ENCODE results near the gene CHPF2. TPM values are rescaled to one million over a fixed set of nuclear protein-coding genes. Genes with fewer than 3 reads are reported as not detected.

Gene CHPF2
- polyA plus RNA-seq, 4 donors, result 11.6 to 27.2 (median 18.1) TPM

DNA sequence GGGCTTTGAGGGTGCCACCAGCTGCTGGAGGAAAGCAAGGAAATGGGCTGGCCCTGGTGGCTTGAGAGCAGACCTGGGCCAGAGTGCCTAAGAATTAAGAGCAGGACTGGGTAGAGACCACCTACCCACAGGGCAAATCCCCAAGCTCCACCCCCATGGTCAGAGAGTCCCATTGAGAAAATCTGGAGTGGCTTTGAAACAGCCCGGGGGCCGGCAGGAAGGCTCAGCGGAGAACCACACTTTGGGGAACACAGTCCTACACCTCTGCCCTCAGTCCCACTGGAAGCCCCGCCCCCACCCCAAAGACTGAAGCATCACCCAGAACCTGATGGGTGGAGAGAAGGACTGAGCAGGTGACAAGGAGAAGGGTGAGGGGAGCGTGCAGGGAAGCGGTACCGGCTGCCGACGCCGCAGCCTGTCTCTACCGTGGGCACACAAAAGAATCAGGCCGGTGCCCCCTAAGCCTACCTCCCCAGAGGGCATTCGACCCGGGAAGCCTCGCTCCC, 12.6 kb downstream of the CHPF2 start:
- 9 to 15% (median 13%) methylated on average over 14 to 15 of the region's 15 CpGs for WGBS, 3 donors

DNA sequence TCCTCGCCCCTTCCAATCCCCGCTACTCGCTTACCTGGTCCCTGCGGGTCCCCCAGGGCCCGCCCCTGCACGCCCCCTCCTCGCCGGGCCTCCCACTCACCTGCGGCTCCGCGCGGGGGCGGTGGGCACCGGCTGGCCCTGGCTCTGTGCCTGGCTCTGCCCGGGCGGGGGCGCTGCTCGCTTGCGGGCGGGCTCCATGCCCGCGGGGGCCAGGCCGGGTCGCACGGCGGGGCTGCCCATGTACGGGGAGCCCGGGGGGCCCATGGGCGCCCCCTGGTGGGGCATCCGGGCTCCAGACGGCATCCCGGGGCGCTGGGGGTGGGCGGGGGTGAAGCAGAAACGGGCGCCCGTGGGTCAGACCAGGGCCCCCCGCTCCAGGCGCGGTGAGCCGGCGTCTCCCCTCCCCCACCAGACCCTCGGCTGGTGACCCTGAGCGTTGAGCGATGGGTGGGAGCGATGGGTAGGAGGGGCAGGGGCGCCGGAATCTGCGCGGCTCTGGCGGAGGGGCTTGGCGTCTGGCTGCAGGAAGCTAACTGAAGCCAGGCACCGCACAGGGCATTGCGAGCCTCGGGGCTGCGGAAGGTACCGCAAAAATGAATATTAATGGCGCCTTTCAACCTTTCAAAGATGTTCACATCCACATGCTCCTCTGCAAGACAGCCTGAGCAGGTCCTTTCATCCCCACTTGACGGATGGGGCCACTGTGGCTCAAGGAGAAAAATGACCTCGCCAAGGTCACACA, 13.2 kb downstream of the CHPF2 start:
- FAIRE-seq (no peak), DNase-seq (peak in 1 of 2 donors; percentile 57)
- Histone ChIP-seq H3K9me3 (ENCODE audit: control insufficient read depth in 2 of 2, insufficient read depth in 1 of 2, low read depth in 1 of 2, low read length in 1 of 2) (no peaks in the 10 kb centered on the region), H3K27me3 (ENCODE audit: control insufficient read depth in 3 of 3, insufficient read depth in 3 of 3, low read length in 3 of 3) (peaks cover 0 to 44% (median 4%) of the 10 kb centered on the region in 3 donors), H3K36me3 (ENCODE audit: control insufficient read depth in 3 of 3, insufficient read depth in 2 of 3, low read depth in 1 of 3, low read length in 3 of 3) (peaks cover 0 to 18% (median 0%) of the 10 kb centered on the region in 3 donors), H3K27ac (ENCODE audit: low read depth in 1 of 3, low read length in 2 of 3) (no peak overlapping the region), H3K4me1 (ENCODE audit: control insufficient read depth in 3 of 3, insufficient read depth in 2 of 3, low read depth in 1 of 3, low read length in 2 of 3) (peaks cover 4 to 32% (median 5%) of the 10 kb centered on the region in 3 donors), H3K4me3 (ENCODE audit: low read depth in 1 of 3, low read length in 3 of 3) (peak overlapping the region in 1 of 3 donors; percentile 36)
- 1 to 4% (median 3%) methylated on average over 30 to 60 of the region's 60 CpGs for WGBS, 3 donors

More for the DNA sequence above, 12.6 kb downstream of the CHPF2 start:
- Histone ChIP-seq H3K27me3 (ENCODE audit: control insufficient read depth in 3 of 3, insufficient read depth in 3 of 3, low read length in 3 of 3) (peaks cover 0 to 38% (median 4%) of the 10 kb centered on the region in 3 donors), H3K9me3 (ENCODE audit: control insufficient read depth in 2 of 2, insufficient read depth in 1 of 2, low read depth in 1 of 2, low read length in 1 of 2) (no peaks in the 10 kb centered on the region), H3K36me3 (ENCODE audit: control insufficient read depth in 3 of 3, insufficient read depth in 2 of 3, low read depth in 1 of 3, low read length in 3 of 3) (peaks cover 0 to 23% (median 0%) of the 10 kb centered on the region in 3 donors), H3K4me1 (ENCODE audit: control insufficient read depth in 3 of 3, insufficient read depth in 2 of 3, low read depth in 1 of 3, low read length in 2 of 3) (peaks cover 4 to 28% (median 5%) of the 10 kb centered on the region in 3 donors), H3K27ac (ENCODE audit: low read depth in 1 of 3, low read length in 2 of 3) (no peak overlapping the region), H3K4me3 (ENCODE audit: low read depth in 1 of 3, low read length in 3 of 3) (peak overlapping the region in 1 of 3 donors; percentile 36)
- no peak for DNase-seq
- no peak for FAIRE-seq

DNA sequence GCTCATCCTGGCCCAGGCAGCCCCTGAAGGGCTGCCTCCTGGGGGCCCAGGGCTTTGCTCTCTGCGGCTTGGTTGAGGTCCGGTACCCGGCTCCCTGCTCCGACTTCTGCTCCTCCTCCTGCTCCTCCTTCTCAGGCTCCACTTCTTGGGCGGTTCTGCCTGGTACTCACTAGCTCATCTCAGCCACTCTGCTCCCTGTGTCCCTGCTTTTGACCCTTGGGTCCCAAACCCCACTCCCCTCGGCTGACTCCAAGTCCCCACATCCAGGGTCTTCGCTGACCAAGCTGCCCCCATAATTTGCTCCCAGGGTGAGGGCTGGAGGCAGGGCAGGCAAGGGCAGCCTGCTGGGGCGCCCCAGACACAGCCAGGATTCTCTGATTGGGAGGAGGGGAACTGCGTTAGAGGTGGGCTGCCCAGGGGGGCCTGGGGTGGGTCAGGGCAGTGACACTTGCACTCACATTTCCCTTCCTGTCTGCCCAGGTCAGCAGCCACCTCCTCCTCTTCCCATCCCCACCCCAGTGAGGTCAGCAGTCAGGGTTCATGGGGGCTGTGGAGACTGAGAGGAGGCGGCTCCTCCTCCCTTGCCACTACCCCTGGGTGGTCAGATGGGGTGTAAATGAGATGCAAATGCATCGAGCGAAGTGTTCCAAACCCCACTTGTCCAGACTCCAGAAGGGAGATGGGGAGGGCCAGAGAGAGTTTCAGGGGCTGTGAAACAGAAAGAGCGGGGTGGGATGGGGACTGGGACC, 14.0 kb downstream of the CHPF2 start:
- H3K4me3 ChIP-seq (ENCODE audit: low read depth in 1 of 3, low read length in 3 of 3), result no peak overlapping the region

DNA sequence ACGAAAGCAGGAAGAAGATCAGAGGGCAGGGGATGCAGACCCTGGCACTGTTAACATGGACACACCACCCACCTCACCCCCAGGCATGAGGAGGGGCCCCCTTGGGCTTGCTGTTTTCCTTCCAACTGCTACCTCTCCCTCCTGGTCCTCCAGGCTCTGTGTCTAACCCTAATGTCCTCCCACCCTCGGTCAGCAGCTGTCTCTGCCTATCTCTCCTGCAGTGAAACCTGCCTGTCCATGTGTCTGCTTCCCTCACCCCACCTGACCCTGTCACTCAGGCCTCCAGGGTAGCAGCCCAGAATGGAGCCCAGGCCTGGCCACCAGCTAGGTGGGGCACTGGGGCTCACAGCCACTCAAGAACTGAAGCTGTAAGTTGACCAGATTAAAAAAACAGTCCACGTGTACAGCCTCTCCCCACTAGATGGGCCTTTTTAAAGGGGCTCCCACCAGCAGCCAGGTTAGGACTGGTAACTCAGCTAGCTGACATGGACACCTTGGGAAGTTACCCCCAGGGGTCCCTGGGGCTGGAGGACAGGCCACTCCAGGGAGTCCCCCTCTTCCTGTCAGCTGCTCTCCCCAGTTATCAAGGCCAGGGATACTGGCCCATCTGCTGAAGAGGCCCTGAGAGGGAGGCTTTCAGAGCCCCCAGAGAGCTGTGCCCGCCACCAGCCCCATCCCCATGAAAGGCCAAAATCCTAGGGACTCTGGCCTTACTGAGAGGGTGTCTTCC, 14.7 kb downstream of the CHPF2 start:
- Histone ChIP-seq H3K9me3 (ENCODE audit: control insufficient read depth in 2 of 2, insufficient read depth in 1 of 2, low read depth in 1 of 2, low read length in 1 of 2) (no peaks in the 10 kb centered on the region), H3K27ac (ENCODE audit: low read depth in 1 of 3, low read length in 2 of 3) (no peak overlapping the region), H3K4me1 (ENCODE audit: control insufficient read depth in 3 of 3, insufficient read depth in 2 of 3, low read depth in 1 of 3, low read length in 2 of 3) (peaks cover 4 to 39% (median 5%) of the 10 kb centered on the region in 3 donors), H3K36me3 (ENCODE audit: control insufficient read depth in 3 of 3, insufficient read depth in 2 of 3, low read depth in 1 of 3, low read length in 3 of 3) (peaks cover 0 to 8% (median 0%) of the 10 kb centered on the region in 3 donors), H3K27me3 (ENCODE audit: control insufficient read depth in 3 of 3, insufficient read depth in 3 of 3, low read length in 3 of 3) (peaks cover 0 to 53% (median 11%) of the 10 kb centered on the region in 3 donors), H3K4me3 (ENCODE audit: low read depth in 1 of 3, low read length in 3 of 3) (peak overlapping the region in 1 of 3 donors; percentile 56)
- FAIRE-seq, result no peak
- DNase-seq, result no peak
- 41 to 62% (median 61%) methylated on average over 4 of the region's 4 CpGs for WGBS, 3 donors

More for the DNA sequence above, 14.0 kb downstream of the CHPF2 start:
- H3K4me1 ChIP-seq (ENCODE audit: control insufficient read depth in 3 of 3, insufficient read depth in 2 of 3, low read depth in 1 of 3, low read length in 2 of 3), result peaks cover 4 to 37% (median 5%) of the 10 kb centered on the region in 3 donors
- peaks cover 0 to 50% (median 7%) of the 10 kb centered on the region in 3 donors for H3K27me3 ChIP-seq (ENCODE audit: control insufficient read depth in 3 of 3, insufficient read depth in 3 of 3, low read length in 3 of 3)
- FAIRE-seq, result no peak
- H3K9me3 ChIP-seq (ENCODE audit: control insufficient read depth in 2 of 2, insufficient read depth in 1 of 2, low read depth in 1 of 2, low read length in 1 of 2), result no peaks in the 10 kb centered on the region
- no peak overlapping the region for H3K27ac ChIP-seq (ENCODE audit: low read depth in 1 of 3, low read length in 2 of 3)
- WGBS, 3 donors, result 50 to 55% (median 52%) methylated on average over 13 of the region's 13 CpGs
- no peak for DNase-seq
- H3K36me3 ChIP-seq (ENCODE audit: control insufficient read depth in 3 of 3, insufficient read depth in 2 of 3, low read depth in 1 of 3, low read length in 3 of 3), result peaks cover 0 to 15% (median 0%) of the 10 kb centered on the region in 3 donors

DNA sequence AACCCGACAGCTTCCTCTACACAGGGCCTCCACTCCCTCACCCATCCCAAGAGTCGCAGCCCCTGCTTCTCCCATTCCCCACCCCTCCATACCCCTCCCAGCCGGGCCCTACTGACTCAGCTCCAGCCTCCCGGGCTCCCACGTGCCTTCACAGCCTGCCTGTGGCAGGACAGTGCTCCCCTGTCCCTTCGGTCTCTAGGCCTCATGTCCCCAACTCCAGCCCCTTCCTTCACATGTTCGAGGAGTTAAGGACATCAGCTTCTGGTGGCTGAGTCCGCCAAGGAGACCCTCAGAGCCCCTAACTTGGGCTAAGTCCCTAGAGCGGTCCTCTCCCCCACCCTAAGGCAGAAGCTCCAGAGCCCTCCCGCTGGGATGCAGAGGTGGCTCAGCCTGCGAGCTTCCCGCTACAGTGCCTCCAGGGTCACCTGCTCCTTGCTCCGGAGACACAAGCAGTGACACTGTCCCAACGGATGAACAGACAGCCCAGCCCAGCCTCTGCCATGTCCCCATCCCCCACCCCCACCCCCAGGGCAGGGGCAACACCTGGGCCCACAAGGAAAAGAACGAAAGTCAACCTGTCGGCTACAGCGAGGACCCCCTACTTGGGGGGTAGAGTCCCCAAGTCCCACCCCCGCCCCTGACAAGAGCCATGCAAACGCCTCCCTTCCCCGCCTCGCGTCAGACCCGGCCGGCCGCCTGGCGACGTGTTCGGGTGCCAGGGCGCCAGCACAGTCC, 15.5 kb downstream of the CHPF2 start:
- DNase-seq (peak in 1 of 2 donors; percentile 42), FAIRE-seq (no peak)
- H3K36me3 ChIP-seq (ENCODE audit: control insufficient read depth in 3 of 3, insufficient read depth in 2 of 3, low read depth in 1 of 3, low read length in 3 of 3), result peaks cover 0 to 2% (median 0%) of the 10 kb centered on the region in 3 donors
- H3K9me3 ChIP-seq (ENCODE audit: control insufficient read depth in 2 of 2, insufficient read depth in 1 of 2, low read depth in 1 of 2, low read length in 1 of 2), result no peaks in the 10 kb centered on the region
- 11 to 21% (median 20%) methylated on average over 17 to 29 of the region's 29 CpGs for WGBS, 3 donors
- peaks cover 4 to 43% (median 5%) of the 10 kb centered on the region in 3 donors for H3K4me1 ChIP-seq (ENCODE audit: control insufficient read depth in 3 of 3, insufficient read depth in 2 of 3, low read depth in 1 of 3, low read length in 2 of 3)
- peak overlapping the region; percentile 41 to 56 (median 45) for H3K4me3 ChIP-seq (ENCODE audit: low read depth in 1 of 3, low read length in 3 of 3)
- H3K27ac ChIP-seq (ENCODE audit: low read depth in 1 of 3, low read length in 2 of 3), result peak overlapping the region in 2 of 3 donors; percentile 43 to 60
- peaks cover 0 to 61% (median 11%) of the 10 kb centered on the region in 3 donors for H3K27me3 ChIP-seq (ENCODE audit: control insufficient read depth in 3 of 3, insufficient read depth in 3 of 3, low read length in 3 of 3)

DNA sequence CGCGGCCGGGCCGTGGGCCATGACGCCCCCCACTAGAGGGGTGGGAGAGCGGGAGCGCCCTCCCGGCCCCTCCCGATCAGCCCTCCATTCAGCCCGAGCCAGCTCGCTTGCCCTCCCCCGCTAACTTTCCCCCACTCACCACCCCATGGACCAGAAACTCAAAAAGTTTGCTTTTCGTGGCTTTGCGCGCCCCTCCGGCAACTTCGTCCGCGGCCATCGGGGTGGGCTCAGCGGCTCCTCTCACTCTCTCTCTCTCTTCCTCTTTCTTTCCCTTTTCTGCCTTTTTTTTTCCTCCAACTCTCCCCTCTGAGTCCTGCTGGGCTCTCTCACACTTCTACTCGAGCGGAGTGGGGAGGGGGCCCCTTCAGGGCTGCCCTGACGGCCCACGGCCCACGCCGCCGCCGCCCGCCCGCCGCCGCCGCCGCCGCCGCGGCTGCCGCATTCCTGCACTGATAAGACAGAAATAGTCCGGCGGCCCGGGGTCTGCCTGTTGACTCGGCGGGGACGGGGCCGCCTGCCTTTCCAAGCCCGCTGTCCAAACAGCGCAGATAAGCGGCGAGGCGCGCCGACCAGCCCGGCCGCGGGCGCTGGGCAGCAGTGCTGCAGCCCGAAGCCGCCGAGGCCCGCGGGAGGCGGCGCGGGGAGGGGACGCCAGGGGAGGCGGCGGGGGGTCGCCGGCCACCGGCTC, 16.2 kb downstream of the CHPF2 start, which contains the start of gene SMARCD3:
TSS of gene SMARCD3 (minus strand) at position 349 of the 688 bp plus-strand sequence. CDS start at position 217, 132 bp downstream.
- H3K4me1 ChIP-seq (ENCODE audit: control insufficient read depth in 3 of 3, insufficient read depth in 2 of 3, low read depth in 1 of 3, low read length in 2 of 3), result peaks cover 4 to 44% (median 5%) of the 10 kb centered on the region in 3 donors
- DNase-seq (peak in 1 of 2 donors; percentile 85), FAIRE-seq (no peak)
- WGBS, 3 donors, result 1% methylated on average over 34 to 71 of the region's 71 CpGs
- peaks cover 0 to 68% (median 11%) of the 10 kb centered on the region in 3 donors for H3K27me3 ChIP-seq (ENCODE audit: control insufficient read depth in 3 of 3, insufficient read depth in 3 of 3, low read length in 3 of 3)
- peak within 1 kb of the TSS in 2 of 3 donors; percentile 43 to 80 for H3K27ac ChIP-seq (ENCODE audit: low read depth in 1 of 3, low read length in 2 of 3)
- H3K9me3 ChIP-seq (ENCODE audit: control insufficient read depth in 2 of 2, insufficient read depth in 1 of 2, low read depth in 1 of 2, low read length in 1 of 2), result no peaks in the 10 kb centered on the region
- no peaks in the 10 kb centered on the region for H3K36me3 ChIP-seq (ENCODE audit: control insufficient read depth in 3 of 3, insufficient read depth in 2 of 3, low read depth in 1 of 3, low read length in 3 of 3)
- H3K4me3 ChIP-seq (ENCODE audit: low read depth in 1 of 3, low read length in 3 of 3), result peak within 1 kb of the TSS; percentile 41 to 56 (median 45)

Measured in small intestine (tissue), 7 donors.